Ishikawa (cell line): ENCODE data around the gene ATXN7L3B.

Experiments used
- CEBPB ChIP-seq: IDR thresholded peaks from 2 replicates; pipeline ENCODE4 v1.6.1; 2012
- EGR1 ChIP-seq: IDR thresholded peaks from 2 replicates; pipeline ENCODE4 v1.6.1; 2012
- EP300 ChIP-seq: IDR thresholded peaks from 2 replicates; pipeline ENCODE4 v1.6.1; 2012; ENCODE audit warnings: borderline replicate concordance
- FOXM1 ChIP-seq: IDR thresholded peaks from 2 replicates; pipeline ENCODE4 v1.6.1; 2012; ENCODE audit warnings: low read depth, borderline replicate concordance
- RAD21 ChIP-seq: IDR thresholded peaks from 2 replicates; pipeline ENCODE4 v1.6.1; 2012; ENCODE audit warnings: low read depth
- REST ChIP-seq: IDR thresholded peaks from 2 replicates; pipeline ENCODE4 v1.6.1; 2012; ENCODE audit warnings: low read depth, mild to moderate bottlenecking
- YY1 ChIP-seq: IDR thresholded peaks from 2 replicates; pipeline ENCODE4 v1.6.1; 2012; ENCODE audit warnings: low read depth

GRCh38 chr12:74579981-74580380 lies 42.3 kb downstream of the ATXN7L3B start:
- TF ChIP-seq EGR1 (no peak), CEBPB (no peak), REST (no peak), EP300 (no peak), YY1 (no peak), RAD21 (no peak), FOXM1 (no peak)
